ENCODE results near the gene TSR2.
"Not testable (repeated sequence)": the region's sequence is repeated elsewhere in the genome, so short reads cannot be mapped to it uniquely, and the experiment has no call there.

The TSR2 gene

GRCh38 chrX:54473993-54474859 lies 34.0 kb downstream of the TSR2 start:
- DNase-seq (ENCODE audit: low read depth), result no peak

GRCh38 chrX:54479136-54480111 lies 39.2 kb downstream of the TSR2 start:
- DNase-seq (ENCODE audit: low read depth), result no peak

GRCh38 chrX:54482839-54483593 lies 42.8 kb downstream of the TSR2 start:
- DNase-seq (ENCODE audit: low read depth), result no peak

- no peak for DNase-seq (ENCODE audit: low read depth)
These were observed 43.7 kb downstream of the TSR2 start for GRCh38 chrX:54483946-54484345.

GRCh38 chrX:54484666-54485065 lies 44.5 kb downstream of the TSR2 start:
- no peak for DNase-seq (ENCODE audit: low read depth)

- DNase-seq (ENCODE audit: low read depth), result not testable (repeated sequence)
These were observed 49.6 kb downstream of the TSR2 start for GRCh38 chrX:54489819-54490218.

GRCh38 chrX:54492340-54492739 lies 52.1 kb downstream of the TSR2 start:
- peak; percentile 74 for DNase-seq (ENCODE audit: low read depth)

GRCh38 chrX:54494166-54494988 lies 54.2 kb downstream of the TSR2 start:
- DNase-seq (ENCODE audit: low read depth), result peak; percentile 22
